GM12865 (cell line): ENCODE data around the gene NMS.
"Not testable (repeated sequence)": the region's sequence is repeated elsewhere in the genome, so short reads cannot be mapped to it uniquely, and the experiment has no call there.

Experiments
- DNase-seq: peaks from one replicate; pipeline ENCODE4 v3.0.0; 2010; ENCODE audit warnings: low read depth
- H3K4me3 ChIP-seq: 2 replicates; pipeline ENCODE4 v1.5.1; 2011; ENCODE audit warnings: mild to moderate bottlenecking, low read depth, low read length, control low read depth
- CTCF ChIP-seq: IDR thresholded peaks from 2 replicates; pipeline ENCODE4 v1.5.1; 2011; ENCODE audit warnings: low read length, control low read depth, low read depth, inconsistent platforms; ENCODE audit not compliant: insufficient read depth; ENCODE audit errors: missing control alignments

The NMS gene

GRCh38 chr2:100451734-100452133 is 18.5 kb upstream of the NMS start:
- TF ChIP-seq CTCF = no peak
- no peak overlapping the region for H3K4me3 ChIP-seq
- no peak for DNase-seq

GRCh38 chr2:100453853-100454252 is 16.4 kb upstream of the NMS start:
- DNase-seq = peak; percentile 62

GRCh38 chr2:100456357-100456756 is 13.9 kb upstream of the NMS start:
- DNase-seq, H3K4me3 ChIP-seq: not testable (repeated sequence)

More at GRCh38 chr2:100453853-100454252, 16.4 kb upstream of the NMS start:
- no peak for TF ChIP-seq CTCF
- no peak overlapping the region for H3K4me3 ChIP-seq

- no peak for TF ChIP-seq CTCF
- no peak overlapping the region for H3K4me3 ChIP-seq
- DNase-seq = no peak
Measured at GRCh38 chr2:100460904-100461530, 9.3 kb upstream of the NMS start.

- no peak overlapping the region for H3K4me3 ChIP-seq
- TF ChIP-seq CTCF = no peak
- no peak for DNase-seq
Measured at GRCh38 chr2:100470898-100471514, 724 bp downstream of the NMS start.

- H3K4me3 ChIP-seq = no peak overlapping the region
Measured at GRCh38 chr2:100476606-100477005, 6.3 kb downstream of the NMS start.

GRCh38 chr2:100482741-100483140 is 12.5 kb downstream of the NMS start:
- TF ChIP-seq CTCF = peak; percentile 21
- peak; percentile 32 for DNase-seq
- no peak overlapping the region for H3K4me3 ChIP-seq

More at GRCh38 chr2:100476606-100477005, 6.3 kb downstream of the NMS start:
- TF ChIP-seq CTCF = no peak
- DNase-seq = no peak
